PC-3 (cell line): ENCODE results near the gene NUFIP2. TPM values are rescaled to one million over a fixed set of nuclear protein-coding genes. Genes with fewer than 3 reads are reported as not detected.
A peak's percentile ranks its signal among the peaks of the same experiment; 100 is the strongest.

Source experiments
- ATAC-seq: fragments of 200-7000 bp; cut with Tn5 transposase; 2 replicates; pipeline ENCODE4 v1.9.1; 2020; ENCODE audit warnings: mild to moderate bottlenecking, moderate library complexity
- BruUV-seq: library from RNA; stranded (reverse); fragments of 400-500 nt; replicated peaks from 2 replicates; lab custom pipeline; 2021; lab: Mats Ljungman, UMichigan
- CTCF ChIA-PET: fragments of 300-600 bp; sonication (Branson Sonifier 250); formaldehyde crosslinking; loops from one replicate; lab custom pipeline; 2022; ENCODE audit warnings: antibody characterized with exemption; lab: Charles Lee
- POLR2A ChIA-PET: fragments of 300-600 bp; sonication (Branson Sonifier 250); formaldehyde crosslinking; loops from one replicate; lab custom pipeline; 2022; ENCODE audit warnings: antibody characterized with exemption; ENCODE audit not compliant: unreplicated experiment; lab: Charles Lee
- DNase-seq: peaks from one replicate; pipeline ENCODE4 v3.0.0-alpha.2; 2015
- H2AFZ ChIP-seq: fragments of 300-600 bp; sonication (generic); 2 replicates; pipeline ENCODE4 v1.6.0; 2016; ENCODE audit warnings: antibody characterized with exemption, low read length
- H3F3A ChIP-seq: fragments of 300-600 bp; sonication (generic); one replicate; pipeline ENCODE4 v1.6.0; 2017; ENCODE audit warnings: antibody characterized with exemption, low read length, control low read depth, mild to moderate bottlenecking; ENCODE audit not compliant: unreplicated experiment
- H3K27ac ChIP-seq: fragments of 300-600 bp; sonication (generic); 2 replicates; pipeline ENCODE4 v1.5.1; 2016; ENCODE audit warnings: mild to moderate bottlenecking, low read length
- H3K27me3 ChIP-seq: fragments of 300-600 bp; sonication (generic); 2 replicates; pipeline ENCODE4 v1.6.1; 2016; ENCODE audit warnings: low read length, mixed read lengths
- H3K36me3 ChIP-seq: fragments of 300-600 bp; sonication (generic); 2 replicates; pipeline ENCODE4 v1.6.1; 2016; ENCODE audit warnings: low read depth, mixed run types, low read length, mixed read lengths
- H3K4me1 ChIP-seq: fragments of 300-600 bp; sonication (generic); 2 replicates; pipeline ENCODE4 v1.5.1; 2016; ENCODE audit warnings: low read length; ENCODE audit not compliant: insufficient read depth
- H3K4me2 ChIP-seq: fragments of 300-600 bp; sonication (generic); 2 replicates; pipeline ENCODE4 v1.6.0; 2016; ENCODE audit warnings: low read length
- H3K4me3 ChIP-seq: fragments of 300-600 bp; sonication (generic); 2 replicates; pipeline ENCODE4 v1.5.1; 2016; ENCODE audit warnings: mild to moderate bottlenecking, low read length, mixed read lengths
- H3K79me2 ChIP-seq: fragments of 300-600 bp; sonication (generic); 2 replicates; pipeline ENCODE4 v1.6.1; 2017; ENCODE audit warnings: low read length, mixed read lengths
- H3K9ac ChIP-seq: fragments of 300-600 bp; sonication (generic); 2 replicates; pipeline ENCODE4 v1.6.0; 2016; ENCODE audit warnings: mild to moderate bottlenecking, low read length
- H3K9me2 ChIP-seq: fragments of 300-600 bp; sonication (generic); replicated peaks from 2 replicates; pipeline ENCODE4 v1.6.1; 2016; ENCODE audit warnings: mixed run types, low read length, mixed read lengths
- H3K9me3 ChIP-seq: fragments of 300-600 bp; sonication (generic); 2 replicates; pipeline ENCODE4 v1.6.1; 2016; ENCODE audit warnings: low read length, mixed read lengths
- H4K20me1 ChIP-seq: fragments of 300-600 bp; sonication (generic); 2 replicates; pipeline ENCODE4 v1.6.1; 2016; ENCODE audit warnings: low read length, mixed read lengths
- CTCF ChIP-seq: fragments of 300-600 bp; sonication (generic); conservative IDR thresholded peaks from 2 replicates; pipeline ENCODE4 v1.5.1; 2017; ENCODE audit warnings: antibody characterized with exemption, low read depth, mild to moderate bottlenecking, low read length
- EZH2 ChIP-seq: fragments of 300-600 bp; sonication (generic); IDR thresholded peaks from one replicate; pipeline ENCODE4 v1.6.1; 2017; ENCODE audit warnings: antibody characterized with exemption, mild to moderate bottlenecking, low read length; ENCODE audit not compliant: unreplicated experiment
- EZH2phosphoT487 ChIP-seq: fragments of 300-600 bp; sonication (generic); IDR thresholded peaks from 2 replicates; pipeline ENCODE4 v1.6.1; 2018; ENCODE audit warnings: mild to moderate bottlenecking, antibody characterized with exemption, low read length, borderline replicate concordance
- intact Hi-C: fragments of 100-400 bp; cut with micrococcal nuclease; formaldehyde crosslinking; loops from 2 replicates; pipeline ENCODE4 v1.9.0; 2023
- total RNA-seq: library from RNA; depleted of rRNA; stranded (reverse); fragments of >200 nt; gene quantifications from 2 replicates; pipeline ENCODE4 v1.2.3, GENCODE V29; 2014

The NUFIP2 gene
- total RNA-seq, 1 experiment from 2014 or later, result 16.1 TPM

DNA sequence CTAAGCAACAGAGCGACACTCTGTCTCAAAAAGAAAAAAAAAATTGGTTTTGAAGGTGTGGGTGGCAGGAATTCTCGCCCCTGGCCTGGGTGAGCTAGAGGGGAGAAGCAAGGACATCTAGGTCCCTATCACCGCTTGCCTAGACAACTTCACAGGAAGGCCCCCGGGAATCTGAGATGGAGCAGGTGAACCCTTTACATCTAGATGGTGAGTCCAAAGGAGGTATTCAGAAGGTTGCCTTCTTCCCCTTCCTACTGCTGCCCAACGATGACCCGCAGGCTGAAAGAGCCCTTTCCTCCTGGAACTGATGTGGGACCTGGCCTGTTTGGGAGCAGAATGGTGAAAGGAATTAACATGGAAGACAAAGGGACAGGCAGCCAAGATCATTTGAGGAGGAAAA lies 48.5 kb downstream of the NUFIP2 start:
- H4K20me1 ChIP-seq, result no peaks in the 10 kb centered on the region
- no peaks in the 10 kb centered on the region for H3K79me2 ChIP-seq
- peaks cover 13% of the 10 kb centered on the region for H3K4me1 ChIP-seq
- no peaks in the 10 kb centered on the region for H3K9me2 ChIP-seq
- H2AFZ ChIP-seq, result no peak overlapping the region
- BruUV-seq, result no TSS peak
- H3K27me3 ChIP-seq, result no peaks in the 10 kb centered on the region
- intact Hi-C loops, result no loop called here
- POLR2A ChIA-PET, result no interaction called here
- no peaks in the 10 kb centered on the region for H3K9me3 ChIP-seq
- H3K4me3 ChIP-seq, result no peak overlapping the region
- peaks cover 4% of the 10 kb centered on the region for H3F3A ChIP-seq
- DNase-seq, result no peak
- no peak overlapping the region for H3K9ac ChIP-seq
- no peak overlapping the region for H3K4me2 ChIP-seq
- no peaks in the 10 kb centered on the region for H3K36me3 ChIP-seq
- ATAC-seq, result no peak
- CTCF ChIA-PET, result no interaction called here
- TF ChIP-seq CTCF, result no peak
- no peak for TF ChIP-seq EZH2phosphoT487
- no peak for TF ChIP-seq EZH2
- H3K27ac ChIP-seq, result no peak overlapping the region

DNA sequence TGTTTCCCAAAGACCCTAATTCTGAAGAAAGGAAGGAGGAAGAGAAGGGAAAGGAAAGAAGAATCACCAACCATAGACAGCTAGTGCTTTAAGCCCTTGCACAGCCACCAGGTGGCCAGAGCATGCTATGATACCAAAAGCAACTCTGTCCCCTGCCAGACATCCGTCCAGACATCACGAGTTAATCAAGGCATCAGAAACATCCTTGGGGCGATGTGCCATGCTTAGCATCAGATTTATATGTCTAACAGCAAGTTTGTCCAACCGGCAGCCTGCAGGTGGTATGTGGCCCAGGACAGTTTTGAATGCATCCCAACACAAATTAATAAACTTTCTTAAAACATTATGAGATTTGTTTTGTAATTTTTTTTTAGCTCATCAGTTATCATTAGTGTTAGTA lies 50.2 kb downstream of the NUFIP2 start:
- ChIA-PET CTCF (no interaction called here), POLR2A (no interaction called here)
- H3K4me1 ChIP-seq, result peaks cover 16% of the 10 kb centered on the region
- no peak overlapping the region for H3K4me2 ChIP-seq
- no peaks in the 10 kb centered on the region for H3K9me3 ChIP-seq
- no peaks in the 10 kb centered on the region for H3K9me2 ChIP-seq
- peaks cover 6% of the 10 kb centered on the region for H3F3A ChIP-seq
- H3K4me3 ChIP-seq, result no peak overlapping the region
- no peak overlapping the region for H2AFZ ChIP-seq
- H3K9ac ChIP-seq, result no peak overlapping the region
- BruUV-seq, result no TSS peak
- no peaks in the 10 kb centered on the region for H4K20me1 ChIP-seq
- no peak for TF ChIP-seq EZH2
- TF ChIP-seq CTCF, result peak; percentile 59
- ATAC-seq, result peak; percentile 43
- no peak overlapping the region for H3K27ac ChIP-seq
- H3K36me3 ChIP-seq, result no peaks in the 10 kb centered on the region
- peak; percentile 39 for DNase-seq
- intact Hi-C loops, result no loop called here
- no peaks in the 10 kb centered on the region for H3K79me2 ChIP-seq
- no peaks in the 10 kb centered on the region for H3K27me3 ChIP-seq

DNA sequence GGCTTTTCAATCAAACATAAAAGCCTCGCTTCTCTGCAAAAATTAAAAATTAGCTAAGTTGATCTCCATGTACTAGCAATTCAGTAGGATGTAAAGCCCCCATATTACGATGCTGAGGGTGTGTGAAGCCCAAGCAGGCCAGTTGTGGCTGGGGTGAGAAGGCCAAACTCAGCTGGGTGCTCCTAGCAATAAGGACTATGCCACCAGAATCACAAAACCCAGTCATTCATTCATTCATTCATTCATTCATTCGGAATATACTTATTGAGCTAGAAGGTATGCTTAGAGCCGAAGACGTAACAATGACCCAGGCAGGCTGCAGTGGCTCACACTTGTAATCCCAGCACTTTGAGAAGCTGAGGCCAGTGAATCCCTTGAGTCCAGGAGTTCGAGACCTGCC lies 51.2 kb downstream of the NUFIP2 start:
- Histone ChIP-seq H3K9me3 (no peaks in the 10 kb centered on the region), H2AFZ (no peak overlapping the region), H3K27ac (no peak overlapping the region), H3K36me3 (no peaks in the 10 kb centered on the region), H4K20me1 (no peaks in the 10 kb centered on the region), H3K4me2 (no peak overlapping the region), H3K9me2 (no peaks in the 10 kb centered on the region), H3K4me1 (peaks cover 16% of the 10 kb centered on the region), H3K27me3 (no peaks in the 10 kb centered on the region), H3F3A (peaks cover 6% of the 10 kb centered on the region), H3K9ac (no peak overlapping the region), H3K79me2 (no peaks in the 10 kb centered on the region), H3K4me3 (no peak overlapping the region)
- CTCF ChIA-PET, result no interaction called here
- ATAC-seq (no peak), DNase-seq (no peak)
- intact Hi-C loops, result no loop called here
- POLR2A ChIA-PET, result no interaction called here
- TF ChIP-seq EZH2phosphoT487 (no peak), EZH2 (no peak)
- BruUV-seq, result no TSS peak
